GM19025 (cell line): ENCODE measurements around the gene BCL7A.
"Not testable (repeated sequence)": the region's sequence is repeated elsewhere in the genome, so short reads cannot be mapped to it uniquely, and the experiment has no call there.

Experiments used
- ATAC-seq: cut with Tn5 transposase; IDR thresholded peaks from one replicate; pipeline ENCODE4 v1.9.1; 2021; ENCODE audit warnings: mild to moderate bottlenecking, low read depth, moderate library complexity; ENCODE audit not compliant: unreplicated experiment

BCL7A gene

DNA sequence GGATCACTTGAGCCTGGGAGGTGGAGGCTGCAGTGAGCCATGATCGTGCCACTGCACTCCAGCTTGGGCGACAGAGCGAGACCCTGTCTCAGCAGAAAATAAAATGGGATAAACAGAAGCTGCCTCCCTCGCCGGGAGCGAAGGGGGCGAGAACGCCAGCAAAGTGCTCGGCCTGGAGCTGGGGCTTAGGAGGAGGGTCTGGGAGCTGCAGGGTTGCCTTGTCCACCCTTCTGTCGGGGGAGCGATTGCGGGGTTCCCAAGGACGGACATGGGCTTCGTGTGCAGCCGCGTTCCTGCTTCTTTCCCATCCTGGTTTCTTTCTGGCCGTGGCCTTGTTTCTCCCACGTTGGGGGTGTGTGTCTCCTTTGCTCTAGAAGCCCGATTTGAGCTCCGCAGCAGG, 29.0 kb downstream of the BCL7A start:
- ATAC-seq: no peak

GRCh38 chr12:122051231-122051876, 29.7 kb downstream of the BCL7A start:
- no peak for ATAC-seq

DNA sequence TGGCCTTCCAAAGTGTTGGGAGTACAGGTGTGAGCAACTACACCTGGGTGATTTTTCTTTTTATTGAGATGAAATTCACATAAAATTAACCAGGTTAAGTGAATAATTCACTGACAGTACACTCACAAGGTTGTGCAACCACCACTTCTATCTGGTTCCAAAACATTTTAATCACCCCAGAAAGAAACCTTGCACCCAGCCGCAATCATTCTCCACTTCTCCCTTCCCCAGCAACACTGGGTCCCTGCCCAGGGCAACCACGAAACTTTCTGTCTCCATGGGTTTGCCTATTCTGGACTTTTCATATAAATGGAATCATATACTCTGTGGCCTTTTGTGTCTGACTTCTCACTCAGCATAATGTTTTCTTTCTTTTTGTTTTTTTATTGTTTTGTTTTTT, 30.6 kb downstream of the BCL7A start:
- no peak for ATAC-seq

GRCh38 chr12:122054842-122055520, 33.3 kb downstream of the BCL7A start:
- ATAC-seq: no peak

DNA sequence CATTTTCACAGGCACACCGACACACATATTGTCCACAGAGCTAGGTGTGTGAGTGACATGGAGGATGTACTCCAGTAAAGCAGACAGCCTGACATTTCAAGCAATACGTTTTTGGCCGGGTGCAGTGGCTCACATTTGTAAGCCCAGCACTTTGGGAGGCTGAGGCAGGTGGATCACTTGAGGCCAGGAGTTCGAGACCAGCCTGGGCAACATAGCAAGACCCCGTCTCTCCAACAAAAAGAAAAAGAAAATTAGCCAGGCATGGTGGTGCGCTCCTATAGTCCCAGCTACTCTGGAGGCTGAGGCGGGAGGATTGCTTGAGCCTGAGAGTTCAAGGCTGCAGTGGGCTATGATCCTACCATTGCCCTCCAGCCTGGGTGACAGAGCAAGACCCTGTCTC, 34.7 kb downstream of the BCL7A start:
- ATAC-seq: not testable (repeated sequence)

GRCh38 chr12:122057007-122057735, 35.5 kb downstream of the BCL7A start:
- ATAC-seq: no peak

- ATAC-seq: no peak
Observed at GRCh38 chr12:122057769-122058168, 36.1 kb downstream of the BCL7A start.

DNA sequence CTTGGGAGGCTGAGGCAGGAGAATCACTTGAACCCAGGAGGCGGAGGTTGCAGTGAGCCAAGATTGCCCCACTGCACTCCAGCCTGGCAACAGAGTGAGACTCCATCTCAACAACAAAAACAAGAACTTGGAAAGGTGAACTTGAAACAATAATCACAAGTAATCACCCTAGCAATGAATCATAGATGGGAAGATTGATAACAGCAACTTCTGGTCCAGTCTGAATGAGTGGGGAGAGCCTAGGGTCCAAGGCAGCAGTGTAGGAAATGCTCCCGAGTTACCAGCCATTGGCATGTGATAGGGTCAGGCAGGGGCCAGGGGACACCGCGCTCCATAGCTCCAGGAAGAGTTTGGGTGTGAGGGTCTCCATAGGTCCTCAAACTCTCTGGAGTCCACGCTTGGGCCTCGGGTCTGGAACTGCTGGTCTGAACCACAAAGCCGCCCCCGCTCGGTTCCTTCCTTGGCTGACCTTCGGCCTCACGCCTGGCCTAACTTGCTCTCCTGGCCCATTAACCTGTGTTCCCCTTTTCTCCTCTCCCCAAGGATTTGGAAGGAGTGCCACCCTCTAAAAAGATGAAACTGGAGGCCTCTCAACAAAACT, 37.0 kb downstream of the BCL7A start:
- no peak for ATAC-seq

GRCh38 chr12:122059203-122059960, 37.7 kb downstream of the BCL7A start:
- no peak for ATAC-seq

DNA sequence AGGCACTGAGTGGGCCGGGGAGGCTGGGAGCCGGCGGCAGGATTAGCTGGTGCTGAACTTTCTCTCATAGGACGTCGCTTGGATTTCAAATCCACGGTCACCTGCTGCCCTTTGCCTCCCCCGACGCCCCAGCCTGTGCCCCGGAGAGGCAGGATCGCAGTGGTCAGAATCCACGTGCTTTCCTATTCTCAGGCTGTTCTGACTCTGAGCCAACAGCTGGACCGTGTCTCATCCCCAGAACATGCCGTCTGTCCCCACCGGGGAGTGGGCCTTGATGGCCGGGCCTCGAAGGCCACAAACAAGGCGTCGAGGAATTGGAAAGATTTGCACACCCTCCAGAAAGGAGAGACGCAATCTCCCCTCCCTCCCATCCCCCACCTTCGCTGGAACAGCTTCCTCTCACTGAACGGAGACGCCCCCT, 38.4 kb downstream of the BCL7A start:
- ATAC-seq: no peak

GRCh38 chr12:122061253-122061652, 39.6 kb downstream of the BCL7A start:
- ATAC-seq: no peak

DNA sequence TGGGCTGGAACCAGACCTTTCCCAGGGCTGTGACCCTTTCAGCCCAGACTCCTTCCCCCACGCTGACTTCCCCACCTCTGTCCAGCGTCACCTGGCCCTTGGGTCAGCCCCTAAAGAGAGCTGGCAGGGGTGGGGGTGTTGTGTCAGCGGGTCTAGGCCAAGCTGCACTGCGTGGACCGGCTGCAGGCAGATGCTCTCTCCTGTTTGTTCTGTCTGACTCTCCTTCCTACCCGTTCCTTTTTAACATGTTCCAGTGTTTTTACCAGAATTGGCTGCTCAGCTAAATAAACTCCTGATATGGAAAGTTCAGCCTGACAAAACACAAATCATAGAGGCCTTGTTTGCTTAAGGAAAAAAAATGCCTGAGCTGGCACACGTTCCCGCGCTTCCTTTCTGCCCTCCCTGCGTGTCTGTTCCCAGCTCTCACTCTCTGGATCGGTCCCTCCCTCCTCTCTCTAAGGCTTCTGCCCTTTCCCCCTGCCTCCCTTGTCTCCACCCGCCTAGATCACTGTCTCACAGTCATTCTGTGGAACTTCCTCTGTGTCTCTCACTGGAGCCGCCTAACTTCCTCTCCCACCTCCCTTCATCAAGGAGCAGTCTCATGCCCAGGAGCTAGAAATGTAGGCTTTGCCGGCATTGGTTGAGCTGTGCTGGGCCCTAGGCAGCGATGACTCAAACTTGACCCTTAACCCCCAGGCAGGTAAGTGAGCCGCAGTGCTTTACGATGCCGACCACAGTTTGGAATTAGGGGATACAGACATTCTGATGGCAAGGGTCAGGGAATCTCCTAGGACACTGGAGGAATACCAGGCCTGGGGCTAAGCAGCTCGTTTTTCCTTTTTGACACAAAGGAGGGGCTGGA, 41.4 kb downstream of the BCL7A start:
- no peak for ATAC-seq

- ATAC-seq: no peak
Observed at GRCh38 chr12:122063694-122064024, 42.0 kb downstream of the BCL7A start.

DNA sequence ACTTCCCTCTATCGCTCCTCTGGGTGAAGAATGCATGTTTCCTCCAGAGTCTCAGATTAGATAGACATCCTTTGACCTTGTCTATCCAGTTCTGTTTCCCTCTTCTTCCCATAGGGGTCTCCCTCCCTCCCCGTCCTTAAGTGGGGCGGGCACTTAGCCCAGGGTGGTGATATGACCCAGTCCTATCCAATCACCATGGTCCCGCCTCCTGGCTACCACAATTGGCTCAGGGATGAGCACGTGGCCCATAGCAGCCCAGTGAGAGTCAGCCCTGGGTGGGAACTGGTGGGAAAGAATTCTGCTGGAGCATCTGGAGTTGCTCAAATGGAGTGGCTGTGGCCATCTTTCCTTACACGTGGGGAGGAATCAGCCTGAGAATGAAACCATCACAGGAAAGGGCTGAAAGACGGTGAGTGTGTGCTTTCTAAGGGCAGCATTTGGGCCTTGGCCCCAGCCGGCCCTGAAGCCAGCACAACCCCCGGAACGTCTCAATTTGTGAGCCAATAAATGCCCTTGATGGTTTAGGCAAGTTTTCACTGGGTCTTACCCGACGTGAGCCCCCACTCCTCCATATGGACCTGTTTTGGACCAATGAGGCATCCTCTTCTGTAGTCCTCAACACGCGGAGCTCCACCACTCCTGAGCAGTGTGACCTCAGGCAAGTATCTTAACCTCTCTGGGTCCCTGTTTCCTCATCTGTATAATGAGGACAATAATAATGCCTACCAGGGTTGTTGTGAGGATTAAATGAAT, 42.5 kb downstream of the BCL7A start:
- no peak for ATAC-seq

DNA sequence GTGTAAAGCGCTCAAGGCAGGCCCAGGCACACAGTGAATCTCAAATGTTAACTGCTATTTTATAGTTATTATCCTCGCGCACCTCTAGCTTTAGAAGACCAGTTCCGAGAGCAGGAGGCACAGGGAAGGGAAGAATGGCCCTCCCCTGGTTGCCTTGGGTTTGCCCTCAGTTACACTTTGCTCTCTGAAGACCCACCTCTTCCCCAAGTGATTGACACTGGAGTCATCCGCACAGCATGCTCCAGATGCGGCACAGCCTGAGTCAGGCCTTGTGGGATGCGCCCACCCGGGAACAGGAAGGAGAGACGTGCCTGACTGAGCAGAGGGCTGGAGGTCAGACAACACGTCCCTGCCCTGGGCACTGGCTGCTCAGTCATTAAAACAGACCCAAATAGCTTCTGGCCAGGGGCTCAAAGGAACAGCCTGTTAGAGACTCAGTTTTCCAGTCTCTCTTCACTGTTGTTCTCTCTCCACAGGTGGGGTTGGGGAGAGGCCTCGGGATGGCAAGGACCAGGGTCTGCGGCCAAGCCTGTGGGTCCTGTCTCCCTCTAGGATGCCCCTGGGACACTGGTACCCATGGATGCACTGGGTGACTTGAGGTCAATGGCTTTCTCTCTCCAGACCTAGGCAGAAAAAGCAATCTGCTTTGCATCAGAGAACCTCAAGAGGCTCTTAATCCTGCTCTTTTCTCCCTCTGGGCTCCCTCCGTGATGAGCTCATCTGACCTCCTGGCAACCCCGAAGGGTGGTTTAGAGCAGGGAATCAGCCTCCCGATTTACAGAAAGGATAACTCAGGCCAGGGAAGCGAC, 43.3 kb downstream of the BCL7A start:
- no peak for ATAC-seq

DNA sequence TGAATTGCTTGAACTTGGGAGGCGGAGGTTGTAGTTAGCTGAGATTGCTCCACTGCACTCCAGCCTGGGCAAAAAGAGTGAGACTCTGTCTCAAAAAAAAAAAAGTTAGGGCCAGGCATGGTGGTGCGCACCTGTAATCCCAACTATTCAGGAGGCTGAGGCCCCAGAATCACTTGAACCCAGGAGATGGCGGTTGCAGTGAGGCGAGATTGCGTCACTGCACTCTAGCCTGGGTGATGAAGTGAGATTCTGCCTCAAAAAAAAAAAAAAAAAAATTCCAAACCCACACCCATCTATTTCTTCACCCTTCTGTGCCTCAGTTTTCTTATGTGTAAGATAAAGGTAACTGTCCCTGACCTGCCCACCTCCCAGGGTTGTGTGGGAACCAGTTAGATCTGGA, 45.9 kb downstream of the BCL7A start:
- no peak for ATAC-seq

DNA sequence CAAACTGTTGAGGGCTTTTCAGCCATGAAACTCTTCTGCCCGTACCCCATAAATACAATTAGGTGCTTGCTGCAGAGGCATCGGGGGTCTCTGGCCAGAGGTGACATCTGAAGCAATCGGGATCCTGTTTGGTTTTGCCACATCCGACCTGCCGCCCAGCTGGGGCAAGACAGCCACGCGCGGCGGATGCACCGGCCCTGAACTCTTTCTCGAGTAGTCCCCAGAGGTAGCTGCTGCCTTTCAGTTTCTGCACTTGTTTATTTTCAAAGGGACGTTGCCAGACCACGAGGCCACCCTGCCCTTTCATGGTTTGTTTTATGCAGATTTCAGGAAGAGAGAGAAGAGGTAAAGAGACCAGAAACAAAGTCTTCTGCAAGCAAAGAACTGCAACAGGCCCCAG, 46.3 kb downstream of the BCL7A start:
- ATAC-seq: peak; percentile 88
